ENCODE results near the gene GREM2.

The GREM2 gene

DNA sequence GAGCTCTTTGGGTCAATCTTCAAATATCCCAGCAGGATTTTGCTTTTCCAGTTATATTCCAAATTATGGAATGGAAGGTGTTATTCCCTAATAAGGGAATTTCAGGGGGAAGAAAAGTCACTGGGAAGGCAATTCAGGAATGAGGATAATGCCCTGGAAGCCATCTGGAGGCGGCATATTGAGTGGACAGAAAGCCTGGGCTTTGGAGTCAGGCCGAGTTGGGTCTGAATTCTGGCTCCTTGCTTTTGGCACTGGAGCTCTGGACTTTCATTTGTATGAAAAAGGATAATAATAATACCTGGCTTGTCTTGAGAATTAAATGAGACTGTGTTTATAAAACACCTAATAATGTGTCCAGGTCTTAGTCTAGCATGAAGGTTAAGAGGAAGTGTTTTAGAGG is 16.5 kb downstream of the GREM2 start:
- H3K27me3 Mint-ChIP-seq: no peaks in the 10 kb centered on the region
- H3K4me3 Mint-ChIP-seq: no peak overlapping the region
- no peaks in the 10 kb centered on the region for H3K36me3 Mint-ChIP-seq (ENCODE audit: low read depth)
- no peak overlapping the region for H3K27ac Mint-ChIP-seq
- no peaks in the 10 kb centered on the region for H3K4me1 Mint-ChIP-seq
- no peak for ATAC-seq
- H3K9me3 Mint-ChIP-seq: no peaks in the 10 kb centered on the region
- DNase-seq: no peak

DNA sequence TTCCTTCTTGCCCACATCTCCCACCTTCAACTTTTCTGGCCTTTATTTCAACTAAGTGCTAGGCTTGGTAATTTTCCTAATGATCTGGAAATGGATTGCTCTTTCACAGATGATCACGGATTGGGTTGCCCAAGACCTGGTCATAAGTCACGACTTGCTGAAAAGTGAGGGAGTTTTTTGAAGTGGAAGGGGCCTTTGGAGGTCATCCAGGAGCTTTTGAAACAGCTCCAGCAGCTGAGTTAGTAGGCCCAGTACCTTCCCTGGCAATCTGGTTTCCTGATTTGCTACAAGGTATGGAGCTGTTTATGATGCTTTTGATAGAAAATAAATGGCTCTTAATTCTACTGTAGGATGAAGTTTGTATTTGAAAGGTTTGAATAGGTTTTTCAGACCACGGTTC is 20.4 kb downstream of the GREM2 start:
- H3K36me3 Mint-ChIP-seq (ENCODE audit: low read depth): no peaks in the 10 kb centered on the region
- H3K9me3 Mint-ChIP-seq: peaks cover 6% of the 10 kb centered on the region
- no peaks in the 10 kb centered on the region for H3K27me3 Mint-ChIP-seq
- ATAC-seq (no peak), DNase-seq (no peak)
- H3K27ac Mint-ChIP-seq: no peak overlapping the region
- no peak overlapping the region for H3K4me3 Mint-ChIP-seq
- H3K4me1 Mint-ChIP-seq: no peaks in the 10 kb centered on the region

- H3K27ac Mint-ChIP-seq: no peak overlapping the region
- ATAC-seq (no peak), DNase-seq (no peak)
- no peak overlapping the region for H3K4me3 Mint-ChIP-seq
- H3K27me3 Mint-ChIP-seq: no peaks in the 10 kb centered on the region
- H3K9me3 Mint-ChIP-seq: peaks cover 6% of the 10 kb centered on the region
- H3K36me3 Mint-ChIP-seq (ENCODE audit: low read depth): no peaks in the 10 kb centered on the region
- no peaks in the 10 kb centered on the region for H3K4me1 Mint-ChIP-seq
Measured at GRCh38 chr1:240591078-240591477, 20.9 kb downstream of the GREM2 start.

GRCh38 chr1:240589585-240590110 is 22.3 kb downstream of the GREM2 start:
- no peak overlapping the region for H3K4me3 Mint-ChIP-seq
- H3K4me1 Mint-ChIP-seq: no peaks in the 10 kb centered on the region
- H3K36me3 Mint-ChIP-seq (ENCODE audit: low read depth): no peaks in the 10 kb centered on the region
- DNase-seq (no peak), ATAC-seq (no peak)
- H3K9me3 Mint-ChIP-seq: peaks cover 6% of the 10 kb centered on the region
- no peaks in the 10 kb centered on the region for H3K27me3 Mint-ChIP-seq
- H3K27ac Mint-ChIP-seq: no peak overlapping the region

GRCh38 chr1:240586006-240586405 is 25.9 kb downstream of the GREM2 start:
- no peak for DNase-seq

DNA sequence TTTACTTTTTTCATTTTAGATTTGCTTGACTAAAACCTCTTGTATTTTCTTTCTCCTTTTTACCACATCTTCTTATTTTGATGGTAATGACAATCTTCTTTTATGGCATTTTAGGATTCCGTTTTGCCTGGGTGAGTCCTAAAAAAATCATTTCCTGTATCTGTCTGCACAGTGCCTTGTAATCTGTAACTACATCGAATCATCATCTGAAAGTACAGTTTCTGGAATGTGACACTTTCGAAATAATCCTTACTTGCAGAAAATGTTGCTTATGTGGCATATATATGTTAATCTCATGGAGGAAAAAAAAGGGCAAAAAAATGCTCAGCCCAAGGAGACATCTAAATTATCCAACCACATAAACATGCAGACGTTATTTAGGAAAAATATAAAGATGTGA is 29.0 kb downstream of the GREM2 start:
- ATAC-seq (no peak), DNase-seq (no peak)
- Mint-ChIP-seq H3K4me1 (no peaks in the 10 kb centered on the region), H3K36me3 (ENCODE audit: low read depth) (no peaks in the 10 kb centered on the region), H3K27me3 (no peaks in the 10 kb centered on the region), H3K4me3 (no peak overlapping the region), H3K9me3 (no peaks in the 10 kb centered on the region), H3K27ac (no peak overlapping the region)

More at GRCh38 chr1:240586006-240586405, 25.9 kb downstream of the GREM2 start:
- H3K27me3 Mint-ChIP-seq: no peaks in the 10 kb centered on the region
- H3K36me3 Mint-ChIP-seq (ENCODE audit: low read depth): no peaks in the 10 kb centered on the region
- no peak for ATAC-seq
- H3K9me3 Mint-ChIP-seq: peaks cover 6% of the 10 kb centered on the region
- no peak overlapping the region for H3K27ac Mint-ChIP-seq
- H3K4me1 Mint-ChIP-seq: no peaks in the 10 kb centered on the region
- no peak overlapping the region for H3K4me3 Mint-ChIP-seq

- ATAC-seq (no peak), DNase-seq (no peak)
- Mint-ChIP-seq H3K27ac (no peak overlapping the region), H3K36me3 (ENCODE audit: low read depth) (no peaks in the 10 kb centered on the region), H3K27me3 (no peaks in the 10 kb centered on the region), H3K4me1 (peaks cover 18% of the 10 kb centered on the region), H3K9me3 (no peaks in the 10 kb centered on the region), H3K4me3 (no peak overlapping the region)
Measured at GRCh38 chr1:240579511-240579910, 32.4 kb downstream of the GREM2 start.

GRCh38 chr1:240577095-240577494 is 34.9 kb downstream of the GREM2 start:
- no peaks in the 10 kb centered on the region for H3K9me3 Mint-ChIP-seq
- H3K4me3 Mint-ChIP-seq: no peak overlapping the region
- no peak overlapping the region for H3K27ac Mint-ChIP-seq
- peaks cover 18% of the 10 kb centered on the region for H3K4me1 Mint-ChIP-seq
- no peaks in the 10 kb centered on the region for H3K36me3 Mint-ChIP-seq (ENCODE audit: low read depth)
- no peaks in the 10 kb centered on the region for H3K27me3 Mint-ChIP-seq
- no peak for DNase-seq
- no peak for ATAC-seq

GRCh38 chr1:240575981-240576662 is 35.8 kb downstream of the GREM2 start:
- DNase-seq: peak; percentile 6
- Mint-ChIP-seq H3K36me3 (ENCODE audit: low read depth) (no peaks in the 10 kb centered on the region), H3K4me1 (peaks cover 18% of the 10 kb centered on the region), H3K27ac (peak overlapping the region; percentile 47), H3K4me3 (peak overlapping the region; percentile 52), H3K9me3 (no peaks in the 10 kb centered on the region), H3K27me3 (no peaks in the 10 kb centered on the region)
- peak; percentile 76 for ATAC-seq

- no peaks in the 10 kb centered on the region for H3K36me3 Mint-ChIP-seq (ENCODE audit: low read depth)
- no peaks in the 10 kb centered on the region for H3K9me3 Mint-ChIP-seq
- DNase-seq (no peak), ATAC-seq (no peak)
- peaks cover 18% of the 10 kb centered on the region for H3K4me1 Mint-ChIP-seq
- no peaks in the 10 kb centered on the region for H3K27me3 Mint-ChIP-seq
- H3K4me3 Mint-ChIP-seq: no peak overlapping the region
- H3K27ac Mint-ChIP-seq: no peak overlapping the region
Measured at GRCh38 chr1:240572328-240572727, 39.6 kb downstream of the GREM2 start.

DNA sequence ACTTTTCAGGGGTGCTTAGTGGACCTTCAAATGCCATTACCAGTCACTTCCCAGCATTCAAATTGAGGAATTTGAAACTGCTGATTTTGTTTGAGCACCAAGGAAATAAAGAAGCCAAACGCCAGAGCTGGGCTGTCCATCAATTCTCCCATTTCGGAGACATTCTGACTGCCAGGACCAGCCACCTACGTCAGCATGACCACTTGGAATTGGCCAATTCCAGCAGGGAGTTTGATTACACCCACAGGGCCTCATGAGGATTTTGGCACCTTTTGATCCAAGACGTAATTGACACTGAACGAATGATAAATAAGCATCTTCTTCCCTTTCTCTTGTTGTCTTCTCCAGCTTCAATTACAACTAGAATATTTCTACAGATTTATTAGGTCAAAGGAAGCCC is 40.2 kb downstream of the GREM2 start:
- no peaks in the 10 kb centered on the region for H3K27me3 Mint-ChIP-seq
- H3K4me3 Mint-ChIP-seq: no peak overlapping the region
- ATAC-seq (no peak), DNase-seq (no peak)
- peaks cover 1% of the 10 kb centered on the region for H3K9me3 Mint-ChIP-seq
- H3K27ac Mint-ChIP-seq: no peak overlapping the region
- no peaks in the 10 kb centered on the region for H3K36me3 Mint-ChIP-seq (ENCODE audit: low read depth)
- H3K4me1 Mint-ChIP-seq: peaks cover 13% of the 10 kb centered on the region

DNA sequence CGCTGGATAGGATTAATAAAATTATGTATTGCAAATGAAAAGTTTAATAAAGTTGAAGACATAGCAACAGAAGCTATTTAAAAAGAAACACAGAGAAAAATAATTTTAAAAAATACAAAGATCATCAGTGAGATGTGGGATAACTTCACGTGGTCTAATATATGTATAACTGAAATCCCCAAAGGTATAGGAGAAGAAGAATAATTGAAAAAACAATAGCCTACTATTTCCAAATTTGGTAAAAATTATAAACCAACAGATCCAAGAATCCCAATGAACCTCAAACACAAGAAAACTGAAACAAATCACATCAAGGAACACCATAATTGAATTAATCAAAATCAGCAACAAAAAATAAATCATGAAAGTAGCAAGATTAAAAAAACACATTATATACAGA is 44.9 kb downstream of the GREM2 start:
- DNase-seq: no peak
- no peak for ATAC-seq
- H3K27me3 Mint-ChIP-seq: no peaks in the 10 kb centered on the region
- H3K4me3 Mint-ChIP-seq: no peak overlapping the region
- H3K27ac Mint-ChIP-seq: no peak overlapping the region
- no peaks in the 10 kb centered on the region for H3K4me1 Mint-ChIP-seq
- peaks cover 4% of the 10 kb centered on the region for H3K9me3 Mint-ChIP-seq
- H3K36me3 Mint-ChIP-seq (ENCODE audit: low read depth): no peaks in the 10 kb centered on the region

GRCh38 chr1:240562779-240563178 is 49.2 kb downstream of the GREM2 start:
- Mint-ChIP-seq H3K4me3 (no peak overlapping the region), H3K27ac (no peak overlapping the region), H3K9me3 (peaks cover 4% of the 10 kb centered on the region), H3K36me3 (ENCODE audit: low read depth) (no peaks in the 10 kb centered on the region), H3K27me3 (no peaks in the 10 kb centered on the region), H3K4me1 (no peaks in the 10 kb centered on the region)
- DNase-seq: no peak
- ATAC-seq: no peak

DNA sequence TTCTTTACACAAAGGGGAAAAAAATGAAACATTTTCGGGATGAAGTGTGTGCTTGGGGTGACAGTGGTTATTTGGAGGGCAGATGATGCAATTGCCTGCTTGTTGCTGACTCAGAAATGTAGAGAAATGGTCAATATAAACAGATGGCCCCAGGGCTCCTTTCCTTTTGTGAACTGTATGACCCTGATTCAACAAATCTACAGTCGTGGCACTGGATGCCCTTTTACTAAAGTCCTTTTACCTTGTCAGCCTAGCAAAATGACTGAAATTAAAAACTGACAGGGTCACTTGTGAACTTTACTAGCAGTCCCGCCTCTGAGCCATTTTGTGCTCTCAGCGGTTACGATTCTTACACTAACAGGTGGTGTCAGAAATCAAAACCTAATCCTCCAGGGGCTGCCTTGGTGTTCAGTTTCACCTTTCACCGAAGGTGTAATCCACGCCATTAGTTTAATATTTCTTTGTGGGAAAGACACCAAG is 49.8 kb downstream of the GREM2 start:
- Mint-ChIP-seq H3K4me3 (no peak overlapping the region), H3K9me3 (peaks cover 4% of the 10 kb centered on the region), H3K27me3 (no peaks in the 10 kb centered on the region), H3K36me3 (ENCODE audit: low read depth) (no peaks in the 10 kb centered on the region), H3K27ac (no peak overlapping the region), H3K4me1 (no peaks in the 10 kb centered on the region)
- no peak for DNase-seq
- no peak for ATAC-seq

DNA sequence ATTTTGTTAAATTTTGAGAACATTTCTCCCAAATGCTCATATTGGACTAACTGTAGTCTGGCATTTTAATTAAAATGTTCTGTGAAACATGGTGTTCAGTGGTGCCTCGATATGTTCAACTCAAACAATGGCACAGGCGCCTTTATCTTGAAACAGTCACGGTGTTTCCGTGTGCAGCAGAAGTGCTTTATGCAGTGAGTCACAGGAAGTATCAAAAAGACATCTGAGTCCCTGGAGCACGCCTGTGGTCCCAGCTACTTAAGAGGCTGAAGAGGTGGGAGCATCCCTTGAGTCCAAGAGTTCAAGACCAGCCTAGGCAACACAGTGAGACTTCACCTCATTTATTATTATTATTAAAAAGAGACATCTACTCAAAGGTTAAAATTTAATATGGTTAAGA is 52.2 kb downstream of the GREM2 start:
- DNase-seq (no peak), ATAC-seq (no peak)
- no peak overlapping the region for H3K4me3 Mint-ChIP-seq
- H3K4me1 Mint-ChIP-seq: no peaks in the 10 kb centered on the region
- no peaks in the 10 kb centered on the region for H3K36me3 Mint-ChIP-seq (ENCODE audit: low read depth)
- no peaks in the 10 kb centered on the region for H3K9me3 Mint-ChIP-seq
- no peaks in the 10 kb centered on the region for H3K27me3 Mint-ChIP-seq
- H3K27ac Mint-ChIP-seq: no peak overlapping the region

DNA sequence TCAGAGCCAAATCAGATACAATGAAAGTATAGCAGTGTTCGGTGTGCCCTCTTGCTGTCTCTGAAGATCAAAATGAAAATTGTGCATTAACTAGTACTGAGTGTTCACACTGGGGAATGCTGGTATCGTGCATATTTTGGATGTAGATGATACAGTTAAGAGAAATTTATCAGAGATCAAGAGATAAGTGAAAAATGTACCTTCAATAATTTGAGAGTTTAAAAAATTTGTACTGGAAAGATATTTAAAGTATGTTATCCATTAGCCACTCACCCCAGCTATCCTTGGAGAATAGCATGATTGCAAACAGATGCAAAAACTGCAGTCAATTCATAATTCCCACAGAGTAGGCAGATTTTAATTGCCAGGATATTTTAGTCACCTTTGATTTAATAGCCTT is 56.4 kb downstream of the GREM2 start:
- DNase-seq: no peak
- no peaks in the 10 kb centered on the region for H3K4me1 Mint-ChIP-seq
- H3K36me3 Mint-ChIP-seq (ENCODE audit: low read depth): no peaks in the 10 kb centered on the region
- H3K27me3 Mint-ChIP-seq: no peaks in the 10 kb centered on the region
- H3K27ac Mint-ChIP-seq: no peak overlapping the region
- no peak for ATAC-seq
- no peaks in the 10 kb centered on the region for H3K9me3 Mint-ChIP-seq
- no peak overlapping the region for H3K4me3 Mint-ChIP-seq
